NCI-H226 (cell line): Measurements from ENCODE around the gene COTL1.
A peak's percentile ranks its signal among the peaks of the same experiment; 100 is the strongest.

ENCODE experiments used
- DNase-seq: peaks from one replicate; pipeline ENCODE4 v3.0.0-alpha.2; 2015

The COTL1 gene

DNA sequence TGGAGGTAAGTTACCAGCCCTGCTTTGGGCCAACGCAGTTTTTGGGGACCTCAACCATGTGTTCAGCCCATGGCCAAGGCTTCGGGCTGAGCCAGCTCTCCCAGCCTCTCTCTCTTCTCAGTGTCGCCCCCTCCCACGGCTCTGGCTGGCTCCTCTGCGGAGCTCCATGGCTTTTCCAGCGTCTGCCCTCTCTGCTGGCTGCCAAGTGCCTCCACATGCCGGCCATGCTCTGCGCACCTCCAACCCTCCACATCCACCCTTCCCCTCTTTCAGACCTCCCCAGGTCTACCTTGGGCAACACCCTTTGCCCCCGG is 23.2 kb downstream of the COTL1 start:
- DNase-seq: no peak

DNA sequence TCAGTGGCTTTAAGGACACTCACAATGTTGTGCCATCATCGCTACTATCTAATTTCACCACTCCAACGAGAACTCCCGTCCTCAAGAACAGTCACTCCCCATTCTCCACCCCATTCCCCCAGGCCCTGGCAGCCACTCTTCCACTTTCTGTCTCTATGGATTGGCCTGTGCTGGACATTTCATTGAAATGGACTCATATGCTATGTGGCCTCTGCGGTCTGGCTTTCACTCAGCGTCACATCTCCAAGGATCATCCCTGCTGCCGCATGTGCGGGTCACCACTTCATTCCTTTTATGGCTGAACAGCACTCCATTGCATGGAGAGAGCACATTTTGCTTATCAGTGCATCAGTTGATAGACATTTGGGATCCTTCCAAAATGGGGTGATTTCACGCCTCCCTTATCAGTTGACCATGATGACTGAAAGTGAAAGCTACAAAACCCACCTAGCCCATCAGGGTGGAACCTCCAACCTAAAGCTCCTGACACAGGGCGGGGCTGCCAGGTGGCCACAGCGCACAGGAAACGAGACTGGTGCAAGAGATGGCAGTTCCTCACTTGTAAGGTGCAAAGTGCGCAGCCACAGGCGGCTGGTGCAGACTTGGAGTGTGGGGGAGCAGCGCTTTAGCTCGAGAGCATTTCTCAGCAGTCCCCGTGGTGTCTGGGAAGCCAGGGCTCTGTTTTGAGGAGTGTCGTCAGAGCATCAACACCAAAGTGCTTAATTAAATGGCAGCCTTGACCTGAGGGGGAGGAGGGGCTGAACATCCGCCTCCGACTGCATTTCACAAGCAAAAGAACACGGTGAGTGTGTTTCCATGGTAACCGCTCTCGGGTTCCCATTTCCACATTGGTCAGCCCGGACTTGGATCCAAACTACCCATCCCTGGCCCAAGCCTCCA is 23.8 kb downstream of the COTL1 start:
- DNase-seq: peak; percentile 79

DNA sequence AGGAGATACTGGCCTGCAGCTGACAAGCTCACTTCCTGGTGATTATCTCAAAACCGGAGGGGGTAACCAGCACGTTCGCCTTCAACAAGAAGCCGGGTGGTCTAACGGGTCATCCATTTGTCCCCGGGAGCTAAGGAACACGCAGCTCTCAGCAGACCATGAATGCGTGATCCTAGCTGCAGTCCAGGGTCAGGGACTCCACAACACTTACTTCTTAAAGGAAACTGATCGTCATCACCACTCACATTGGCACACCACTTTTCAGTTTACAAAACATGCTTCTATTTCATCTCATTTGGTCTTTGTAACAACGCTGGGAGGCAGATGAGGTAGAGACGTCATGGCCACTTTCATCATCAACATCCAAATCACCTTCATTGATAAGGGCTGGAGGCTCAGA is 25.2 kb downstream of the COTL1 start:
- DNase-seq: no peak

DNA sequence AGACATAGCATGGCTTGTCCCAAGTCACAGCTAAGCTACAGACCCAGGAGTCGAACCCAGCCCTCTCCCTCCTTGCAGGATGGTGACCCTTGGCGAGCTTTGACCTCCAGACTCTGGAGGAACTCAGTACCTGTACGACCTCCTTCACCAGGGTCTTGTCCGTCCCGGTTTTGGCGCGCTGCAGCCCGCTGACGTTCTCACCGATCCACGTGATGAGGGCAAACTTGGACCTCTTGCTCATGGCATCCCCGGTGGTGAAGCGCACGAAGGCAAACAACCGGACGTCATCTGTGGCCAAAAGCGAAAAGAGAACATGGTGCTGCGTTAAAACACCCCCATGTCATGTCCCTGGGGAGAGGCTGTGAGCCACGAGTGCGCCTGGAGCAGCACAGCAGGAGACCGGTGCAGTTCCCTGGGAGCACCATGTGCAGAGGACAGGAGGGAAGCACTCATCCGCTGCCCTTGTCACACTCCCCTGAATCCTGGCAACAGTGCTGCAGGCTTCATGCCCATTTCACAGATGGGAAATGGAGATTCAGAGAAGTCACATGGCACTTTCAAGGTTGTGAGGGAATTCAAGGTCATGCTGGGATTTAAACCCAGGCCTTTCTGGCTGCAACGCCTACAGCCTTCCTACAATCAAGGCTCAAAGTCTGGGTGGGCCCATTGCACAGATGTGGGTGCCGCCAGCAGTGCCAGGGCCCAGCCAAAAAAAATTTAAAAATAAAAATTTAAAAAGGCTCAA is 27.7 kb downstream of the COTL1 start:
- no peak for DNase-seq

DNA sequence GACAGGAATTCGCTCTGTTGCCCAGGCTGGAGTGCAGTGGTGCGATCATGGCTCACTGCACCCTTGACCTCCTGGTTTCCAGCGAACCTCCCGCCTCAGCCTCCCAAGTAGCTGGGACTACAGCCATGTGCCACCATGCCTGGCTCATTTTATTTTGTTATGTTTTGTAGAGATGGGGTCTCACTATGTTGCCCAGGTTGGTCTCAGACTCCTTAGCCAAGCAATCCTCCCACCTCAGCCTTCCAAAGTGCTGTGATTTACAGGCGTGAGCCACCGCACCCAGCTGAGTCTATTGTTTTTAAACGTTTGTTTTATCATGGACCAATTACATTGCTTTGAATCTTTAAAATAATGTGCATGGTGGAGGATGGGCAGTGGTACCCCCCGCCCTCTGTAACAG is 28.9 kb downstream of the COTL1 start:
- DNase-seq: no peak

DNA sequence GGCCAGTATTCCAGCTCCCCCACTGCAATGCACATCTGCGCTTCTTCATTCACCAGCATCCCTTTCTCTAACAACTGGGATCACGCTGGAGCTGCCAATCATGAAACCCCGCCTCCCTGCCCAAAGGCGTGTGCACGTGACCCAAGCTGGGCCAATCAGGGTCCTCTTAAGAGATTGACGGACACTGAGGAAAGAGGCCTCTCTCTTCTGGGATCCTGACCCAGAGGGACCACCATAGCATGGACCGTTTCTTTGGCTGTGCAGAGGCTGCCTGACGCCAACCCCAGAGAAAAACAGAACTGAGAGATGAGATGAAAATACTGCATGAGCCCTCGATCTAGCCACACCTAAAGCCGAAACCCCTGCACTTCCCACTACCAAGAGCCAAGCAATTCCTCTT is 32.0 kb downstream of the COTL1 start:
- peak; percentile 16 for DNase-seq

DNA sequence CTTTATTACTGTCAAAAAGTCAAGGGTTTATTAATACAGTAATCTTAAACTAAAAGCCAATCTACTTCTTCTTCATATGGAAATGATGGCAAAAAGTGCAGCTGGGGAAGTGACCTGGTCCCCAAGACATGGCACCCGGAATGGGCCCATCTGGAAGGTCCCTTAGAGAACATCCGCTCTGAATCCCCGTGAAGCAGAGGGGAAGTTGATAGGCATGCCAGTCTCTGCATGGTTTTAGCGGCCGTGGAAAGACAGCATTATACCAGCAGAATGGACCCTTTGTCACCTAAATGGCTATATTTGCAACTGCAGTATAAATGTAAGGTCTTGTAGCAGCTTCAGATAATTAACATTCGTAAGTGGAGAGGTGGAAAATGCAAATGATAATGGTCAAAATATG is 32.4 kb downstream of the COTL1 start:
- no peak for DNase-seq

DNA sequence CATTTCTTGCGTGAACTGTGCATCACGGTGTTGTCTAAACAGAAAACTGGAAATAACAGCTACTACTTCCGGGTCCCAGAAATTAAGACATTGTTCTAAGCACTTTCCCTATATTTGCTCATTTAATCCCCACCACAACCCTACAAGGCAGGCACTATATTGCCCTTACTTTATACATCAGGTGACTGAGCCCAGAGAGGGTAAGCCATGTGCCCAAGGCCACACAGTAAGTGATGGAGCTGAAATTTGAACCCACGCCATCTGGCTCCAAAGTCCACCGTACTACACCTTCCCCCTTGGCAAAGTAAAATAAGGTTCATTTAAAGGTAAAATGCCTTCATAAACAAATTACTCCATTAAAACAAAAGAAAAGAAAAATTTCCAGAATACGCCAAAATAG is 33.2 kb downstream of the COTL1 start:
- DNase-seq: no peak

DNA sequence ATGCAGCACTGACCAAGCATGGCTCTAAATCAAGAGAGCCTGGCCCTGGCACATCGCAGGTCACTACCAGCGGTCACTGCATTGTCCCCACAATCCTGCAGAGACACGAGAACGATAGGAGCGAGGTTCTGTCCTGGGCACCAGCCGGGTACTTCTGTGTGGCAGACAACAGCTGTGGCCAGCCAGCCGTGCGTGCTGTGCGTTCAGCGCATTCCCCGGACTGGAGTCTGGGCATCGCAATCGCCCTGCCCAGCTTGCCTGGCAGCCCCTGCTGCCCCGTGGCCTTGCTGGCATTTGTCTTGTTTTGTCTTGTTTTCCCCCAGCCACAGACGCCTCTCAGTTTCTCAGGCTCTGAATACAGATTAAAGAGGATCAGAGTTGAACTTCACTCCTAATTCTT is 33.9 kb downstream of the COTL1 start:
- no peak for DNase-seq

DNA sequence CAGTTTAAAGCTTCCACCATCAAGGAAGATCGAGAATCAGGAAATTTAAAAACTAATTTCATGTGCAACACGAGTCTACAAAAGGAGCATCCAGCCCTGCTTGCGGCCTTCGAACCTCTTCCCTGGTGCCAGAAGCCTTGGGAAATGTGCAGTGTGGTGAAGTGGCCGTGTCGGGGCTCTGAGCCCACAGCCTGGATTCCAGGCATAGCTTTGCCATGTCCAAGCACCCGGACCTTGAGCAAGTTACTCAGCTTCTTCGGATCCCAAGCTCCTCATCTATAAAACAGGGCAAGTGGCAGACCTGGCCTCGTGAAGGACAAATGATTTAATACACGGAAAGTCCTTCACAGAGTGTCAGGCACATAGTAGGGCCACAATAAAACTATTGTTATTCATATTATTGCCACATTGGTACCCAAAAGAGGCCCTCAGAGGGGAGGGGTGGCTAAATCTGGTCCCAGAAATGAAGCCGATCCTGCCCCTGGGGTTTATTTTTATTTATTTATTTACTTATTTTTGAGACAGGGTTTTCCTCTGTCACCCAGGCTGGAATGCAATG is 34.8 kb downstream of the COTL1 start:
- DNase-seq: peak; percentile 35

DNA sequence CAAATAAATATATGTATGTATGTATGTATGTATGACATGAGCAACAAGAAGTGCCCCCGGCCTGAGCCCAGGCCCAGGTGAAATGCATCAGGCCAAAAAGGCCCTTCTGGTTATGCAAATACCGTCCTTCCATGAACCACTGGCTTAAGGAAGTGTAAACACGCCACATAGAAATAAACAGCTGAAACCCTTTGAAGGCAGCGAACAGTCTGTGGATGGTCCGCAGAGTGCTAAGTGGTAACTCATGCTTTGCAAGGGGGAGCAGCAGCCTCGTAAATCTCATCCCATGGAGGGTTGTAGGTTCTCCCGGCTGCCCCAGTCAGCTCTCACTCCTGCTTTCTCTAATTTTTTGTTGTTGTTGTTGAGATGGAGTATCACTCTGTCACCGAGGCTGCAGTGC is 36.7 kb downstream of the COTL1 start:
- DNase-seq: no peak

DNA sequence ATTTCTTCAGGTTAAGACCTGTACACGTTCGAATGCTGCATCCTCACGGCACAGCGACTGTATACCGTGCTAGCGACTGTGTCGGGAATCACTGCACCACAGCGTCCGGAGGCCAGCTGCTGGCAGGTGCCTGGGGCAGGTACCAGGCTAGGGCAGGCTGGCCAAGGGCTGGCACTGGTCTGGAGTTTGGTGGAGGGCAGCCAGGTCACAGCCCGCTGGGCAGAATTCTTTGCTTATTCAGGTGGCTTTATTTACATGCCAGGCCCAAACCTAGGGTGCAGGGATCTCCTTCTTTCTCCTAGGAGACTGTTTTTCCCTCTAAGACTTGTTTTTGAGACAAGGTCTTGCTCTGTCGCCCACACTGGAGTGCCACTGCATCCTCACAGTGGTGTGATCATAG is 37.9 kb downstream of the COTL1 start:
- DNase-seq: no peak

DNA sequence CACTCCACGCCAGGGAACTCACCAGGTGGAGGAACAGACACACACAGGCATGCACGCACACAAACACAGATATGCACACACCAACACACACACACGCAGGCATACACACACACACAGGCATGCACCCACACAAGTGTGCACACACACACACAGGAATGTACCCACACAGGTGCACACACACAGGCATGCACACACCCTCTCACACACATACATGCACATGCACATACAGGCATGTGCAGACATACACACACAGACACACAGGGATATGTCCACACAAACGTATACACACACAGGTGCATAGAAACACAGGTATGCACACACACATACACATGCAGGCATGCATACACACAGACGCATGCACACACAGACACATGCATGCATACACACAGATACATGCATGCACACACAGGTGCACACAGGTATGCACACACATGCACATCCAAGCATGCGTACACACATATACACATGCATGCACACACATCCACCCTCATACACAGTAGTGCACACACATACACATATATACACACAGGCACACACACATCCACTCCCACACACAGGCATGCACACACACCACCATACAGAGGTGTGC is 39.2 kb downstream of the COTL1 start:
- no peak for DNase-seq

DNA sequence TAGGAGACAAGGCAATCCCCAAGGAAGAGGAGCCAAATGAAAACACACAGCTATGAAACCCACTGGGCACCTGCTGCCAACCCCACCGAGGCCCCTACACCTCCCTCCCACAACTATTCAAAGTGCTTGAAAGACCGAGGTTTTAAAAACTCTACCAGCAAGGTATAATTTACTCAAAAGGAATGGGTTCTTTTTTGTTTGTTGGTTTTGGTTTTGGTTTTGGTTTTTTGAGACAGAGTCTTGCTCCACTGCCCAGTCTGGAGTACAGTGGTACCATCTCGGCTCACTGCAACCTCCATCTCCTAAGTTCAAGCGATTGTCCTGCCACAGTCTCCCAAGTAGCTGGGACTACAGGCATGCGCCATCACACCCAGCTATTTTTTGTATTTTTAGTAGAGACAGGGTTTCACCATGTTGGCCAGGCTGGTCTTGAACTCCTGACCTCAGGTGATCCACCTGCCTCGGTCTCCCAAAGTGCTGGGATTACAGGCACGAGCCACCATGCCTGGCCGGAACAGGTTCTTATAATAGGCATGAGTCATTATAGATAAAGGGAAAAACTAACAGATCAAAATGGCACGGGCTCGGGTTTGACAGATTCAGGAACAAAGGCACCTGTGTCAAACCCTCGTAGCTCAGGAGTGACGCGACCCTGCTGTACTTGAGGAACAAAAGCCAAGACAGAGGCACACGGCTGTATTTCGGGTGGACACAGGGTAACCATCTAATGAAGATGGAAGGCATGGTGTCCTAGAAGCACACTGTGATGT is 40.7 kb downstream of the COTL1 start:
- no peak for DNase-seq

DNA sequence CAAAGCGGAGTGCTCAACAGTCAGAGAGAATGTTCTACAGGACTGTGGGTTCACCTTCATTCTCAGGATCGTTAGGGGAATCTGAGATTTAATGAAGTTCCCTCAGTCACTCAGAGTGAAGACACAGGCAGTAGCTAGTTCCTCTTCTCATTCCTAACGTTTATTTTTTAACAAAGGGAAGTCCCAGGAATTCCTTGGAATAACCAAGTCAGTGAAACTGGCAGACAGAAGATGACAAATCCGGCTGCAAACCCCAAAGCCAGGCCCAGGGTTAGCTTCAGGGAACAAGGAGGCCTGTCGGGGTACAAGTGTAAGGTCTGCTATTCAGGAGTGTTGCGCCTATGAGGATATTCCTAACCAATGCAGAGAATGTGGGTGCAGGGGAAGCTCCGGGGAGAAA is 42.0 kb downstream of the COTL1 start:
- no peak for DNase-seq

DNA sequence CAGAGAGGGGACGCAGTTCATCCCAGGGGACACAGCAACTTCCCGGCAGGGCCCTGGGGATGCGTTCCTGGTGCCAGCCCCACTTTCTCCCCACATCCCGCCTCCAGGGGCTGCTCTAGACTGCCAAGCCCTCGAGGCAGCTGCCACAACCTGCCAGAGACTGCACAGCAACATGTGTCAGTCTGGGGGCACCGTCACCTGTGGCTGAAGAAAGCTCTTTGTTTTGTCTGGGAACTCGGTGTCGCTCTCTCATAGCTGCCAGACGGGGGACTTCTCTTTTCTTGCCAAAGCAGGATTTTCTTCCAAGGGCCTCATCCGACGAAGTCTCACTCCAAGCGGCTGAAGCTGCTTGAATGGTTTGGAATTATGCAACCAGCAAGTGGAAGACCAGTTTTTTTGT is 43.7 kb downstream of the COTL1 start:
- DNase-seq: no peak

DNA sequence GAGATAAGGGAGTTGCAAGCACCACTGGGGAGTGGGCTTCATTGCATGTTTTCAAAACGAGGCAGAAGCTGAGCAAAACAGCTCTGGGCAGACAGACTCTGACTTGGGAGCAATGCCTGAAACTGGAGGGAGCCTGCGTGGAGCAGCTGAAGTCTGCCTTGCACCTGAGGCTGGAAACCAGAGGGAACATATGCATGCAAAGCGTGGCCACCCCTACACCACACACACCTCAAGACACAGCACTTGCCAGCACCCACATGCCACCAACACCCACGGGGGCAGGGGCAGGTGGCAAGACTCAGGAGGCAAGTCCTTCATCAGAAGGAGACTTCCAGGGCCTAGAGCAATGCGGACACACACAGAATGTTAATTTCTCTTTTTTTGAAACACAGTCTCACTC is 45.8 kb downstream of the COTL1 start:
- DNase-seq: no peak

DNA sequence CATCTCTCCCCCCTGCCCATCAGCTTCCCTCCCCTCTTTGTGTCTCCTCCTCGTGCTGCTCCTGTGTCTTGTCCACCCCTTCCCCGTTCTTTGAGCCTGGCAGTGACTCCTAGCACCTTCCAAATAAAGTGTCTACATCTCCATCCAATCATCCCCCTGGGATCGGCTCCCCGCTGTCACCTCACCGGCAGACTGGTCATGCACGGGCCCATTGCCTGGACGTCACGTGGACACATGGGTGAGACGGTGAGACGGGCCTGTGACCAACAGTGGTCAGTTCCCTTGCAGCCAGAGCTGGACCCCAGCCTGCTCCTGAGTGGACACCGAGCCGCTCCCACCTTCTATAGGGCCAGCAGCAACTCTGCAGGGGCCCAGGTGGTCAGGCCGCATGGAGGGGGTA is 46.4 kb downstream of the COTL1 start:
- no peak for DNase-seq

DNA sequence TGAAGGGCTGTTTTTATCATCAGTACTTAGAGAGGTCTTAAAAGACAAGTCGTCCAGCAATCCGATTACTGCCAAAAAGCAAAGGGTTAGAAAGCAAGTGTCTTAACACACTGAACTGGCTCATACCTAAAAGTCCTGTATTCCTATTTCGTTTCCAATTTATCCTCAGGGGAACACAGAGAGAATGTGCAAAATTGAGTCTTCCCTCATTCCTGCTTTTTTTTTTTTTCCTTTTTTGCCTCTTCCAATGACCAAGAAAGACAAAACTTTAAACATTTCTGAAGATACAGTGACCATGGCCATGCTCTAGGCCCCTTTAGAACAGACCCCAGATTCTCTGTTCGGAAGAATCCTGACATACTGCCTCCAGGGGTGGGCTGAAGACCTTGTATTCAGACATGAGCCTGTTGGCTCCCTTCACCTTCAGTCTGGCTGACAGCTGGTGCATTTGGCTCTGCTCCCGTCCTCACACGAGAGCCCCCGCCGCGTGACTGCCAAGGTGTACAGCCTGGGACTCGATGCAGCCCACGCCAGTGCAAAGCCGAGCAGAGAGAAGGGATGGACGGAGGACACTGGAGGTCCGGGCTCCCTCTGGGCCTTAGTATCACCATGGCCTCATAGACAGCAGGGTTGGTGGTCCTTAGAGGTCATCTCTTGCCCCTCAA is 47.0 kb downstream of the COTL1 start:
- DNase-seq: no peak

DNA sequence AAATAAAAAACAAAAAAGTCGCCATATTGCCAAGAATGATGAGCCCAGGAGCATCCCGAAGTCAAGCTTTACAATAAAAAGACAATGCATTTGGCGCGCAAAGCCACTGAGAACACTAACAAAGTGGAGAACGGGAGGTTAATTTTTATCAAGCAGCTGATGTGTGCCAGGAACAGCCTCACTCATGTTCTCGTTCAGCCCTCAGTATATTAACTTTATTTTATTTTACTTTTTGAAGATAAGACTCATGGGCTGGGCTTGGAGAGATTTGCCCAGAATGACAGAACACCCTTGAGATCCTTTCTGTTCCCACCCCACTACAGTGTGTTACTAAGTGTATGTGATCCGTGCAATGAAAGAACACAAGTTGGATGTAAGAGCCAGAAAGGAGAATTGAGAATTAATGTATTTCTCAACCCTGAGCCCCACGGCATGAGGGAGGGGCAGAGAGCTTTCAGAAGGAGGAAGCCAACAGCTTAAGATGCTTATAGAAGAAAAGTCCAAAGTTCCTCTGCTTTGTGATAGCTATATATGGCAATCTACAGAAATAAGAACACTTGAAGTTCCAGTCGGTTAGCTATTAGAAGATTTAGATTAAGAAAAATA is 48.4 kb downstream of the COTL1 start:
- no peak for DNase-seq

DNA sequence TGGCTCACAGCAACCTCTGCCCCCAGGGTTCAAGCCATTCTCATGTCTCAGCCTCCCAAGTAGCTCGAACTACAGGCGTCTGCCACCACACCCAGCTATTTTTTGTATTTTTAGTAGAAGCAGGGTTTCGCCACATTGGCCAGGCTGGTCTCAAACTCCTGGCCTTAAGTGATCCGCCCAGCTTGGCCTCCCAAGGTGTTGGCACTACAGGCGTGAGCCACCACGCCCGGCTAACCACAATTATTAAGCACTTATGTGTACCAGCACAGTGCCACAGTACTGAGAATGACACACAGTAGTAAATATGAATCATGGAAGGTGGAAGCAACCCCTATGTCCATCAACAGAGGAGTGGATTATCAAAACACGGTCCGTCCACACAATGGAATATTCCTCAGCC is 49.8 kb downstream of the COTL1 start:
- no peak for DNase-seq
